ENCODE measurements around the gene STT3B.

- TF ChIP-seq CTCF (IDR thresholded peaks at IDR 0.05) (no peak), ZFX (IDR thresholded peaks at IDR 0.05; ENCODE audit: borderline replicate concordance) (no peak)
Observed at GRCh38 chr3:31523543-31523942, 9.2 kb upstream of the STT3B start.

All from 22Rv1 (cell line).